HG03565 (cell line): ENCODE results near the gene SLC38A1.

Experiments used
- ATAC-seq: cut with Tn5 transposase; IDR thresholded peaks from one replicate; pipeline ENCODE4 v1.9.1; 2021; ENCODE audit warnings: mild to moderate bottlenecking, moderate library complexity; ENCODE audit not compliant: unreplicated experiment

SLC38A1 gene

GRCh38 chr12:46147144-46147543 is 121.7 kb downstream of the SLC38A1 start:
- no peak for ATAC-seq

DNA sequence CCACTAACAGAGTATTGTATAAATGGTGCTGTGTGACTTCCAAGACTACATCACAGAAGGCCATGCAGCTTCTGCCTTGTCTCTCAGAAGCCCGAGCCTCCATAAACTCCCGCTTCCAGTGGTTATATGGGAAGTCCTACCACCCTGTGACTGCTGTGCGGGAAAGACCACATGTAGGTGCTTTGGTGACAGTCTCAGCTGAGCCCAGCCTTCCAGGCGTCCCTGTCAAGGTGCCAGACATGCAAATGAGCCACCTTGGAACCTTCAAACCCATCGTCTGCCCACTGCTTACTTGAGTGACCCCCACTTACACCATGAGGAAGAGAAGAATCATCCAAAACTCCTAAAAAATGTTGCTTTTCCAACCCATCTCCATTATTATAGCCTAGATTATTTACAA is 123.0 kb downstream of the SLC38A1 start:
- ATAC-seq = no peak

GRCh38 chr12:46144433-46144832 is 124.4 kb downstream of the SLC38A1 start:
- ATAC-seq = no peak

- no peak for ATAC-seq
Measured at GRCh38 chr12:46136249-46136648, 132.6 kb downstream of the SLC38A1 start.

GRCh38 chr12:46135750-46136149 is 133.1 kb downstream of the SLC38A1 start:
- ATAC-seq = no peak

GRCh38 chr12:46134852-46135251 is 134.0 kb downstream of the SLC38A1 start:
- no peak for ATAC-seq

- no peak for ATAC-seq
Measured at GRCh38 chr12:46134205-46134811, 134.5 kb downstream of the SLC38A1 start.

- ATAC-seq = no peak
Measured at GRCh38 chr12:46133751-46134150, 135.1 kb downstream of the SLC38A1 start.
